Central memory CD4-positive, alpha-beta T cell (primary cell): ENCODE results near the gene ACTA1.
"Not testable (repeated sequence)": the region's sequence is repeated elsewhere in the genome, so short reads cannot be mapped to it uniquely, and the experiment has no call there.

Source experiments
- DNase-seq: peaks from one replicate; pipeline ENCODE4 v3.0.0; 2022
- total RNA-seq, 3 experiments: gene quantifications; one replicate each; lab custom pipeline; 2026; lab: John Stamatoyannopoulos, UW

Gene ACTA1
- 0 to 0.16 (median 0.14) reads per million in 3 experiments for total RNA-seq

DNA sequence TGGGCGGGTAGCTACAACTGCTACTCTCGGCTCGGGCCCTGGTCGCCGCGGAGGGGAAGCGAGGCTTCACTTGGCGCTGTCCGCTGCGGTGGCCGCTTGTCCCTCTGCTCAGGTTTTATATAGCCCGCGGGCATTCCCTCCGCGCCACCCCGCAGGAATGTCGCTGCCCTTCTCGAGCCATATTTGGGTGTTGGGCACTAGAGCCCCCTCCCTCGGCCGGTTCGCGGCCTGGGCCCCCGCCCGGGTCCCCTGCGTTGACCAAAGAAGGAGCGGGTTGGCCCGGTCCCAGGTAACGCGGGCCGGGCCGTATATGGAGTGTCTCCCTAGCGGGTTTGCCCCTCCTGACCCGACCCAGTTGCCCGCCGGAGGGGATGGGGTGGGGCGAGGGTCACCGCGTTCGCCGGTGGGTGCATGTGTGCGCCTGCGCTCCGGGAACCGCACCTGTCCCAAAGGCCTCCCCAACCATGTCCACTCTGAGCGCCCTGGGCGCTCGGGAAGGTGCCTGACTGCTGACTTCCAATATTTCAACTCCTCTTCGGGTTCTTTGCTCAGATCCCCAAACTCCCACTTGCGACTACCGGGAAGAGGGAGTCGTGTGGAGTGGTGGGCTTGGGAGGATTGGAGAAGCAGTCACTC is at the start of gene ACTA1:
Gene ACTA1, minus strand, starts transcription at position 90 of the 636 bp plus-strand sequence. CDS start 979 bp downstream, outside the sequence.
- DNase-seq, result no peak

- no peak for DNase-seq
These were observed 48.6 kb upstream of the ACTA1 start for GRCh38 chr1:229482511-229482910.

GRCh38 chr1:229480495-229480894 is 46.6 kb upstream of the ACTA1 start:
- DNase-seq, result no peak

- no peak for DNase-seq
These were observed 45.9 kb upstream of the ACTA1 start for GRCh38 chr1:229479660-229480399.

DNA sequence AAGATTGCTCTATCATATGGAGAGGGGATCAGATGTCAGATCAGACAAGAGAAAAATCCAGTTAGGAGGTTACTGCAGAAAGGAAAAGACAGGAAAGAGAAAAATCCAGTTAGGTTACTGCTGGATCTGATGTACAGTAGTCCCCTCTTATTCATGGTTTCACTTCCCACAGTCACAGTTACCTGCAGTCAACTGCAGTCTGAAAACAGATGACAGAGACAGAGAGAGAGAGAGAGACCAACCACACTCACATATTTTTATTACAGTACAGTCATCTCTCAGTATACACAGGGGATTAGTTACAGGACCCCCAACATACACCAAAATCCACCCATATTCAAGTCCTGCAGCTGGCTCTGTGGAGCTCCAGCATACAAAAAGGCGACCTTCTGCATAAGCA is 45.0 kb upstream of the ACTA1 start:
- no peak for DNase-seq

- DNase-seq, result not testable (repeated sequence)
These were observed 42.0 kb upstream of the ACTA1 start for GRCh38 chr1:229475859-229476258.

DNA sequence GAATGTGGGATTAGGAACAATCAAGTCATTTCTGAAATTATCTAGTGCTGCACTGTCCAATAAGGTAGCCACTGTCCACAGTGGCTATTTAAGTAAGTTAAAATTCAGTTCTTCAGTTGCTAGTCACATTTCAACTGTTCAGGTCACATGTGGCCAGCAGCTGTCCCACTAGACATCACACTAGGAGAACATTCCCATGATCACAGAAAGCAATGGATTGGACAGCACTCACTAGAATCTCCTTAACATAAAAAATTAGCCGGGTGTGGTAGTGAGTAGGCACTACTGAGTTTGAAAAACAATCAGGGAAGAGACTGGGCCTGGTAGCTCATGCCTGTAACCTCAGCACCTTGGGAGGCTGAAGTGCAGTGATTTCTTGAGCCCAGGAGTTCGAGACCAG is 40.6 kb upstream of the ACTA1 start:
- no peak for DNase-seq

DNA sequence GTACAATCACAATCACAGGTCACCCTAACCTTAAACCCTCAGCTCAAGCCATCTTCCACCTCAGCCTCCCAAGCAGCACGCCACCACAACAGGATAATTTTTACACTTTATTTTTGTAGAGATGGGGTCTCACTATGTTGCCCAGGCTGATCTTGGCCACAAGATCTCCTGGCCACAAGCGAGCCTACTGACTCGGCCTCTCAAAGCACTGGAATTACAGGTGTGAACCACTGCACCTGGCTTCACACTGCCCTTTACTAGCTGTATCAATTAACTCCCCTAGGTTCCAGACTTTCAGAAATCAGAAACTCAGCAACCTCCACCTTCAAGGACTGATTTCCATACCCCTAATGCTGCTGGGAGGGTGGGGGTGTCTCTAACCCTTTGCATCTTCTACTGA is 37.3 kb upstream of the ACTA1 start:
- DNase-seq, result no peak

GRCh38 chr1:229470406-229471043 is 36.6 kb upstream of the ACTA1 start:
- no peak for DNase-seq

DNA sequence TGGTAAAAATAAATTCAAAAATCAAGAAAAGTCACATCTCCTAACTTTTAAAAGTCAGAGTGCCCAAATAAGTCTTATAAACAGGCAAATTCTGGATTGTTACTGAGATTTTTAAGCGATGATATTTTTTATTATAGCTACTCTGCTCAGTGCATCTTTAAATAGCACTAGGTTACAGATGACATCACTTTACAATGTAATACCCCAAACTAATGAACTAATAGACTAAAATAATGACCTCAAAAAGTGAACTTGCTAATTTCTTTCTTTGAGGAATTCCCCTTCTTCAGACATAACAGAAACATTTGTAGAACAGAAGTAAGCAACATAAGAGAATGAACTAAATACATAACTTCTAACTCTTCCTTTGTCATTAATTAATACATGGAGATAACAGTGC is 33.0 kb upstream of the ACTA1 start:
- DNase-seq, result no peak

DNA sequence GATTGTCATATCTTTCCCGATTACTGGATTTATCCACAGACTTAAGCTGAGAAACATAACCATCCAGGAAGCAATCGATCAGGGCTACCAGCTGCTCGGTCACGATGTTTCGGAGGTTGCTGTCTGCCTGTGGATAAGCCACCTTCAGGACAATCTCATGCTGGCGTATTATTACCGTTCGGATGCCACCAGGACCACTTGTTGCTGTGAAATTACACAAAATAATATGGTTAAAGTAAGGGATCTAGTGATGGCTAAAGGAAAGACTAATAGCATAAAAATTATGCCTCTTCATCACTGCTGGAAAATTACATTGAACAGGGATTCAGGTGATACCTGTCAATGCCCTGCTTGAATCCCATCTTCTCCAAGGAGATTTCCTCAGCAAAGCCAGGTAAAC is 30.8 kb upstream of the ACTA1 start:
- DNase-seq, result no peak

- no peak for DNase-seq
These were observed 27.3 kb upstream of the ACTA1 start for GRCh38 chr1:229461032-229461668.

GRCh38 chr1:229459815-229460214 is 25.9 kb upstream of the ACTA1 start:
- DNase-seq, result no peak

GRCh38 chr1:229457436-229457835 is 23.5 kb upstream of the ACTA1 start:
- DNase-seq, result no peak

- DNase-seq, result no peak
These were observed 22.1 kb upstream of the ACTA1 start for GRCh38 chr1:229456016-229456415.

DNA sequence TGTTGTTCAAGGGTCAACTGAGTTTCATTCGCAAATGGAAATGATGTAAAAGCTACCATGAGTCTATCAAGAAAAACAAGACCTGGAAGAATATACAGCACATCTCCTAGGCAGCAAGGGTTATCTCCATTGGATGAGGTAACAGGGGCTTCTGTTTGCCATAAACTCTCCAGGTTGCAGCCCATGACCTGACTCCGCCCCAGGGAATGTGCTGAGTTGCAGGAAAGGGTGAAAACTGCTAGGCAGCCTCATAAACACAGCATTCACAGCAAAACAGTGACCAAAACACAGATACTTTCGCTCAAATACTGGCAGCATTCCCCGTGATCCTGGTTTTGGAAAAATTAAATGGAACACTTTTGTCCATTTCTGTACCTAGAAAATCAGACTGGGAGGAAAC is 20.2 kb upstream of the ACTA1 start:
- no peak for DNase-seq

DNA sequence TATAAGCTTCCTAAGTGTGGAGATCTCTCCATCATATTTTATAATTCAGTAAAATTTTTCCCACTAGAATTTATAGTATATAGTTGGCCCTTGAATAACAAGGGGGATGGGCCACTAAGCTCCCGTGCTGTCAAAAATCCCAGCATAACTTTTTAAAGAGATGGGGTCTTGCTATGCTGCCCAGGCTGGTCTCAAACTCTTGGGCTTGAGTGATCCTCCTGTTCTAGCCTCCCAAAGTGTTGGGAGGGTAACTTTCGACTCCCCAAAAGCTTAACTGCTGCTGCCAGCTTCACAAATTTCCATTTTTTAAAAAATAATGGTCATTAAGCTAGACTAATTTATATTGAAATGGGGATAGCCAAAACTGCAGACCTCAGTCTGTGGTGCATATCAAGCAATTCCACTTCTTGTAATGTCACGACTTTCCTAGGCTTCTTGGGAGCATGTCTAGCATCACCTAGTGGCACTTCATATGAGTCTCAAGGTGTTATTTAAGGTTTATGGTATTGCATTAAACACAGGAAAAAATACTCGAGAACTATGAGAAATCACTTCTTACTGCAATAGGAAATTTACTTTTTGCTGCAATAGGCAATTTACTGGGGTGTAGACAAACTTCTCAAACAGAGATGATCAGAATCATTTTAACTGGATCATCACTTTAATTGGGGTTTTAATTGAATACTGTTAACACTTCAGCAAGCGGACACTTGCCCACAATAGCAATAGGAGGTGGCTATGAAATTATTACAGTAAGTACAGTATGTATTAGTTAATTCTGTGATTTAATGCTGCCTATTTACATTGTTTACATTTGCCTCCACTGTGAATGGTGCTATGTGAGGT is 19.3 kb upstream of the ACTA1 start:
- DNase-seq, result no peak

GRCh38 chr1:229448845-229449244 is 15.0 kb upstream of the ACTA1 start:
- DNase-seq, result no peak

- DNase-seq, result no peak
These were observed 14.5 kb upstream of the ACTA1 start for GRCh38 chr1:229448354-229448753.

DNA sequence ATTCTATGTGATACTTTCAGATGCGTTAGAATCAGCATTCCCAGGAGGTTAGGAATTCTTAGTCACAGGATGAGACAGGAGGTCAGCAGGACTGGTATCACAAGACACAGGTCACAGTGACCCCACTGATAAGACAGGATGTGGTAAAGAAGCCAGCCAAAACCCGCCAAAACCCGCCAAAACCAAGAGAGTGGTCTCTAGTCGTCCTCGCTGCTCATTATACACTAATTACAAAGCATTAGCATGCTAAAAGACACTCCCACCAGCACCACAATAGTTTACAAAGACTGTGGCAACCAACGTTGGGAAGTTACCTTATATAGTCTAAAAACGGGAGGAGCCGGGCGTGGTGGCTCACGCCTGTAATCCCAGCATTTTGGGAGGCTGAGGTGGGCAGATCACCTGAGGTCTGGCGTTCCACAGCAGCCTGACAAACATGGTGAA is 13.9 kb upstream of the ACTA1 start:
- no peak for DNase-seq

DNA sequence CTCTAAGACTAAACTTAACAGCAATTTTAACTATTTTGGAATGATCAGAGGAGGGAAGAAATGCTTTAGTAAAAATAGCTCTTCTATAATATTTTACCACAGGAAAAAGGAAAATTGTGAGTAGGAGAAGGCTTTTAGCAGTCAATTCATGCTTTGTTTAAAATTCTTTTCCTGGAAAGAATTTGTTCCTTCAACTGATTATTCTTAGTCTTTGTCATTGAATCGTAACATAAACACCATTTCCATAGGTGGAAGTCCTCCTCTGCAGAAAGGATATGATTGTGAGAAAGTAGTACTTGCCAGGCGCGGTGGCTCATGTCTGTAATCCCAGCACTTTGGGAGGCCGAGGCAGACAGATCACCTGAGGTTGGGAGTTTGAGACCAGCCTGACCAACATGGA is 11.9 kb upstream of the ACTA1 start:
- DNase-seq, result no peak

GRCh38 chr1:229440851-229441537 is 7.1 kb upstream of the ACTA1 start:
- DNase-seq, result no peak
